HepG2 (cell line): Measurements from ENCODE around the gene ABCC3. TPM values are rescaled to one million over a fixed set of nuclear protein-coding genes. Genes with fewer than 3 reads are reported as not detected.

Experiments used
- ARNT ChIP-seq: fragments of 450-650 bp; IDR thresholded peaks from 2 replicates; pipeline ENCODE4 v1.6.1; 2017
- CREM ChIP-seq, 2 experiments: sonication (generic) in 1 of 2; formaldehyde crosslinking in 1 of 2; IDR thresholded peaks; 2 replicates each; pipeline versions ENCODE4 v1.4.0 to v1.6.1; 2016 to 2020; ENCODE audit warnings: antibody characterized with exemption in 1 of 2, mild to moderate bottlenecking in 1 of 2, missing genetic modification reagents in 1 of 2
- HHEX ChIP-seq: IDR thresholded peaks from 2 replicates; pipeline ENCODE4 v1.6.1; 2016; ENCODE audit warnings: control low read depth
- HMG20A ChIP-seq: IDR thresholded peaks from 2 replicates; pipeline ENCODE4 v1.6.1; 2016; ENCODE audit warnings: borderline replicate concordance
- IKZF5 ChIP-seq: IDR thresholded peaks from 2 replicates; pipeline ENCODE4 v1.6.1; 2018; ENCODE audit warnings: missing genetic modification reagents, mild to moderate bottlenecking, missing compliant biosample characterization
- PREB ChIP-seq: sonication (generic); formaldehyde crosslinking; IDR thresholded peaks from 2 replicates; pipeline ENCODE4 v1.4.0; 2020; ENCODE audit warnings: missing genetic modification reagents
- WIZ ChIP-seq: sonication (generic); formaldehyde crosslinking; IDR thresholded peaks from 2 replicates; pipeline ENCODE4 v1.5.1; 2020; ENCODE audit warnings: mild to moderate bottlenecking, missing genetic modification reagents
- ZNF577 ChIP-seq: sonication (generic); formaldehyde crosslinking; IDR thresholded peaks from 2 replicates; pipeline ENCODE4 v1.4.0; 2020; ENCODE audit warnings: mild to moderate bottlenecking, low read depth, missing genetic modification reagents, borderline replicate concordance
- ZNF768 ChIP-seq: sonication (generic); formaldehyde crosslinking; IDR thresholded peaks from 2 replicates; pipeline ENCODE4 v1.4.0; 2020; ENCODE audit warnings: missing genetic modification reagents
- ZNF788 ChIP-seq: sonication (generic); formaldehyde crosslinking; IDR thresholded peaks from 2 replicates; pipeline ENCODE4 v1.5.0; 2020; ENCODE audit warnings: mild to moderate bottlenecking, missing genetic modification reagents, borderline replicate concordance
- ZSCAN21 ChIP-seq: sonication (generic); formaldehyde crosslinking; IDR thresholded peaks from 2 replicates; pipeline ENCODE4 v1.8.0; 2022; ENCODE audit warnings: mild to moderate bottlenecking, missing genetic modification reagents, moderate library complexity, borderline replicate concordance
- polyA plus RNA-seq, 8 experiments: library from polyadenylated mRNA; depleted of rRNA in 3 of 8; stranded (reverse) in 7 of 8; unstranded in 1 of 8; fragments of >200 nt; fragmentation: Illumina TruSeq in 4 of 8; extraction: Trizol in 4 of 8; gene quantifications; 2 replicates each; pipeline versions ENCODE4 v1.2.1 to v1.2.3, GENCODE V29; 2011 to 2016; ENCODE audit warnings: low read depth in 4 of 8, missing spikeins in 1 of 8, mixed read lengths in 1 of 8; ENCODE audit not compliant: insufficient read depth in 1 of 8
- total RNA-seq, 5 experiments: library from RNA; depleted of rRNA; stranded (reverse); fragments of >200 nt; fragmentation: Illumina TruSeq; extraction: Trizol; gene quantifications; 2 replicates each; pipeline ENCODE4 v1.2.3, GENCODE V29; 2016; ENCODE audit warnings: low read depth in 1 of 5

ABCC3 gene
- total and polyA plus RNA-seq, 2 of the 13 experiments (the other 11 are each of a cell fraction or from before 2014, with no cell fraction given), result 25.2 to 50.7 TPM

GRCh38 chr17:50629902-50630301 lies 4.8 kb upstream of the ABCC3 start (continued):
- TF ChIP-seq ZNF788 (CRISPR knock-in tag) (no peak), HHEX (CRISPR knock-in tag) (no peak), WIZ (CRISPR knock-in tag) (no peak), CREM (IDR thresholded peaks at IDR 0.05) (no peak), CREM (CRISPR knock-in tag; IDR thresholded peaks at IDR 0.05) (no peak), ZSCAN21 (CRISPR knock-in tag) (0 out of 2 replicates have a peak, but pooled peaks have one; percentile 20), ZNF577 (CRISPR knock-in tag) (no peak), PREB (CRISPR knock-in tag) (no peak), ARNT (no peak), IKZF5 (CRISPR knock-in tag) (no peak), ZNF768 (CRISPR knock-in tag) (peak; percentile 98), HMG20A (CRISPR knock-in tag) (no peak)
